Sigmoid colon (tissue), 7 donors: ENCODE data around the gene LRRC36. TPM values are rescaled to one million over a fixed set of nuclear protein-coding genes. Genes with fewer than 3 reads are reported as not detected.
"Not testable (repeated sequence)": the region's sequence is repeated elsewhere in the genome, so short reads cannot be mapped to it uniquely, and the experiment has no call there.

Experiments used
- DNase-seq: peaks from one replicate; pipeline ENCODE4 v3.0.0-alpha.2; 2019
- H3K27ac ChIP-seq, 4 donors: fragments of 200-600 bp; sonication (generic); one replicate each; pipeline ENCODE4 v1.5.1; 2016 to 2019; ENCODE audit warnings: mild to moderate bottlenecking in 1 of 4
- H3K27me3 ChIP-seq, 3 donors: fragments of 200-600 bp; sonication (generic); one replicate each; pipeline ENCODE4 v1.5.1; 2019; ENCODE audit warnings: mild to moderate bottlenecking in 1 of 3
- H3K36me3 ChIP-seq, 4 donors: fragments of 200-600 bp; sonication (generic); one replicate each; pipeline ENCODE4 v1.5.1; 2016 to 2019
- H3K4me1 ChIP-seq, 4 donors: fragments of 200-600 bp; sonication (generic); one replicate each; pipeline ENCODE4 v1.5.1; 2017 to 2019
- H3K4me3 ChIP-seq, 4 donors: fragments of 200-600 bp; sonication (generic); one replicate each; pipeline ENCODE4 v1.5.1; 2017 to 2019; ENCODE audit warnings: mild to moderate bottlenecking in 2 of 4, moderate library complexity in 1 of 4
- H3K9me3 ChIP-seq, 4 donors: fragments of 200-600 bp in 3 of 4; sonication (generic) in 3 of 4; one replicate each; pipeline versions ENCODE4 v1.5.1 to v1.6.1; 2013 to 2019
- CTCF ChIP-seq, 4 experiments: fragments of 450-650 bp in 3 of 4; fragments of 200-600 bp in 1 of 4; IDR thresholded peaks; one replicate each; pipeline ENCODE4 v1.5.1; 2016 to 2019; ENCODE audit warnings: antibody characterized with exemption in 4 of 4, mild to moderate bottlenecking in 3 of 4, moderate library complexity in 2 of 4
- EP300 ChIP-seq, 4 donors: sonication (generic); formaldehyde crosslinking; IDR thresholded peaks; one replicate each; pipeline ENCODE4 v1.6.1; 2017; ENCODE audit warnings: antibody characterized with exemption in 4 of 4
- POLR2A ChIP-seq, 2 donors: fragments of 450-650 bp; IDR thresholded peaks; one replicate each; pipeline ENCODE4 v1.6.1; 2016; ENCODE audit warnings: antibody characterized with exemption in 2 of 2, mild to moderate bottlenecking in 2 of 2, moderate library complexity in 2 of 2
- POLR2AphosphoS5 ChIP-seq, 4 donors: sonication (generic); formaldehyde crosslinking; IDR thresholded peaks; one replicate each; pipeline ENCODE4 v1.6.1; 2017; ENCODE audit warnings: antibody characterized with exemption in 4 of 4
- WGBS, 2 donors: extraction: QIAGEN DNeasy Blood & Tissue Kit; methylation state at CpG; one replicate each; pipeline ENCODE4 v1.1.7; 2013; 5-methylcytosine and 5-hydroxymethylcytosine counted together
- intact Hi-C: fragments of 100-400 bp; cut with DNase I; formaldehyde crosslinking; loops from one replicate; pipeline ENCODE4 v1.15.1; 2023
- polyA plus RNA-seq, 3 donors: library from polyadenylated mRNA; stranded (reverse); fragments of 200-250 nt; gene quantifications; one replicate each; pipeline ENCODE4 v1.2.3, GENCODE V29; 2013
- total RNA-seq, 4 donors: library from RNA; depleted of rRNA; stranded (reverse); fragments of >200 nt; gene quantifications; one replicate each; pipeline ENCODE4 v1.1.0, GENCODE V29; 2016
- donor health status: healthy with polysubstance abuse.
- donor health status: Bipolar disorder and iron deficiency.
- donor health status: healthy.

The LRRC36 gene
- total and polyA plus RNA-seq, 7 donors = 0.55 to 0.74 TPM; not detected in 5

DNA sequence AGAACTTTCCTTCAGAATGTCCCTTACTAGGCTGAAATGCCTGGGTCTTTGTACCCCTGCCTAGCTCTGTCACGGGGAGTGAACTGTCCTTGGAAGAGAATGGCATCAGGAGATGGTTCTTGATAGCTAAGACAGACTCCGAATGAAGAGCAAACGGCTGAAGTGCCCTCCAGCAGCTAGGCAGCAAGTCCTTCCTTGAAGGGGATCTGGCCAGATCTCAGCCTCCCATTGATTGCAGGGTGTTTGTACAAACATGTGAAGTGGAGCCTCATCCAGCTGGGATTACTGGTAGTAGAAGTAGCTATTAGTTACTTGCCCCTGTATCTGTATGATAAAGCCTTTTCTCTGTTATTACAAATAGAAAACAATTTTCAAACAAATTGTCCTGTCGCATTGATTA, 30.9 kb downstream of the LRRC36 start:
- intact Hi-C loops = no loop called here
- H3K27me3 ChIP-seq = no peaks in the 10 kb centered on the region
- H3K4me1 ChIP-seq = no peaks in the 10 kb centered on the region
- no peak for DNase-seq
- no peaks in the 10 kb centered on the region for H3K9me3 ChIP-seq
- no peak overlapping the region for H3K27ac ChIP-seq
- no peak for TF ChIP-seq POLR2AphosphoS5 (IDR thresholded peaks at IDR 0.05)
- no peak for TF ChIP-seq POLR2A (IDR thresholded peaks at IDR 0.05)
- TF ChIP-seq EP300 (IDR thresholded peaks at IDR 0.05) = no peak
- TF ChIP-seq CTCF (IDR thresholded peaks at IDR 0.05) = no peak
- no peaks in the 10 kb centered on the region for H3K36me3 ChIP-seq
- 72 to 74% methylated on average over 4 of the region's 4 CpGs for WGBS, 2 donors
- H3K4me3 ChIP-seq = no peak overlapping the region

DNA sequence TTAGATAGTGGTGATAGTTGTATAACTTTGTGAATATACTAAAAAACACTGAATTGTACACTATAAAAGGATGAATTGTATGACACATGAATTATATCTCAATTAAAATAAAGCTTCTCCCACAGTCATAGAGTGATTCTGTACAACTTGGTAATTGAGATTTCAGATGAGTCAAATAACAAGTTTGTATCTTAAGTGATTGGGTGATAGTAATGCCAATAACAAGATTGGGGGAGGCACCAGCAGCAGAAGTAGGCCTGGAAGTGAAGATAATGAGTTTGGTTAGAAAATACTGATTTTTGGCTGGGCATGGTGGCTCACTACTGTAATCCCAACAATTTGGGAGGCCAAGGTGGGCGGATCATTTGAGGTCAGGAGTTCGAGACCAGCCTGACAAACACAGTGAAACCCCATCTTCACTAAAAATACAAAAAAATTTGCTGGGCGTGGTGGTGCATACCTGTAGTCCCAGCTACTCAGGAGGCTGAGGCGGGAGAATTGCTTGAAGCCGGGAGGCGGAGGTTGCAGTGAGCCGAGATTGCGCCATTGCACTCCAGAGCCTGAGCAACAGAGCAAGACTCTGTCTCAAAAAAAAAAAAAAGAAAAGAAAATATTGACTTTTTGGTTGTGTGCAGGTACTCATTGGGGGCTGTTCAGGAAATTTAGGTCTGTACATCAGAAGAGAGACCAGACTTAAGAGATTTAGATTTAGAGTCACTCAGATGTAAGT, 33.1 kb downstream of the LRRC36 start:
- intact Hi-C loops, H3K27ac ChIP-seq, DNase-seq, H3K27me3 ChIP-seq, H3K4me1 ChIP-seq, H3K36me3 ChIP-seq, H3K4me3 ChIP-seq, H3K9me3 ChIP-seq: not testable (repeated sequence)
- WGBS, 2 donors = 96% methylated on average over 8 of the region's 8 CpGs

- 87 to 91% methylated on average over 3 of the region's 3 CpGs for WGBS, 2 donors
- H3K27ac ChIP-seq = no peak overlapping the region
- no peaks in the 10 kb centered on the region for H3K4me1 ChIP-seq
- DNase-seq = no peak
- H3K9me3 ChIP-seq = no peaks in the 10 kb centered on the region
- H3K4me3 ChIP-seq = no peak overlapping the region
- H3K36me3 ChIP-seq = no peaks in the 10 kb centered on the region
- H3K27me3 ChIP-seq = no peaks in the 10 kb centered on the region
- no peak for TF ChIP-seq CTCF (IDR thresholded peaks at IDR 0.05)
- no peak for TF ChIP-seq POLR2AphosphoS5 (IDR thresholded peaks at IDR 0.05)
- no peak for TF ChIP-seq EP300 (IDR thresholded peaks at IDR 0.05)
- TF ChIP-seq POLR2A (IDR thresholded peaks at IDR 0.05) = no peak
- intact Hi-C loops = no loop called here
These were observed 34.4 kb downstream of the LRRC36 start for GRCh38 chr16:67361038-67361437.

DNA sequence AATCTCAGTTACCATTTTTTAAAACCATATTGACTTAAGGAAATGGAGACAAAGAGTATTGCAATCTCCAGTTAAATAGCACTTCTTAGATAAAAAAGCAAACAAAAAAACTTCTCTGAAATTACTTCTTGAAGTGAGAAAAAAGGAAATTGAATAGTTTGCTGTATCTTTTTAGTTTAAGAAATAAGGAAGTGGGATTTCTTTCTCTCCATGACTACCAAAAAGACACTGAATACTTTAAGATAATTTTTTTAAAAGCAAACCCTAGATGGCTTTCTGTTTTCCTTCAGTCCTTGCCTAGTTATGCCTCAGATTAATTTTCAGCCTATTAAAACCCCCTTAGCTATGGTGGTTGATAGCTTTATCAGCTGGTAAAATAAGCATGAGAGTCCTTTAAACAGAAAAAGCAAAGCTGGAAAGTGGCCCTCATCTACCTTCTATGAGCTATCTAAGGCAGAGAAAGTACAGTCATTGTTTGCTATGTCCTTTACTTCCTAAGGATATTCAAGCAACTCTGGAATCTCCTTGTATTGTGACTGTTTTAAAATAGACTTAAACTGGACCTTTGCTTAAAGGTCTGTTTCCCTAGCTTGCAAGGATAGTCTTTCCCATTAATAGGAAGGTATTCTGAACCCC, 38.1 kb downstream of the LRRC36 start:
- no peaks in the 10 kb centered on the region for H3K9me3 ChIP-seq
- intact Hi-C loops = no loop called here
- TF ChIP-seq EP300 (IDR thresholded peaks at IDR 0.05) (no peak), POLR2AphosphoS5 (IDR thresholded peaks at IDR 0.05) (no peak), POLR2A (IDR thresholded peaks at IDR 0.05) (no peak), CTCF (IDR thresholded peaks at IDR 0.05) (no peak)
- no peak overlapping the region for H3K4me3 ChIP-seq
- no peak for DNase-seq
- no peak overlapping the region for H3K27ac ChIP-seq
- H3K36me3 ChIP-seq = no peaks in the 10 kb centered on the region
- H3K4me1 ChIP-seq = no peaks in the 10 kb centered on the region
- no peaks in the 10 kb centered on the region for H3K27me3 ChIP-seq

- intact Hi-C loops = loop anchor here (5.0 kb wide), 1 partner anchor 37 kb away; no protein-coding TSS in a partner anchor
- no peak for DNase-seq
- WGBS, 2 donors = 44 to 82% methylated on average over 4 of the region's 4 CpGs
These were observed 44.0 kb downstream of the LRRC36 start for GRCh38 chr16:67370661-67371060.

More at GRCh38 chr16:67370661-67371060, 44.0 kb downstream of the LRRC36 start:
- H3K36me3 ChIP-seq = no peaks in the 10 kb centered on the region
- H3K27me3 ChIP-seq = peaks cover 0 to 4% (median 0%) of the 10 kb centered on the region in 3 donors
- TF ChIP-seq EP300 (IDR thresholded peaks at IDR 0.05) = no peak
- TF ChIP-seq POLR2A (IDR thresholded peaks at IDR 0.05) = no peak
- no peak for TF ChIP-seq CTCF (IDR thresholded peaks at IDR 0.05)
- no peak for TF ChIP-seq POLR2AphosphoS5 (IDR thresholded peaks at IDR 0.05)
- H3K9me3 ChIP-seq = no peaks in the 10 kb centered on the region
- H3K4me1 ChIP-seq = no peaks in the 10 kb centered on the region
- H3K4me3 ChIP-seq = no peak overlapping the region
- H3K27ac ChIP-seq = no peak overlapping the region
